HFFc6 (cell line): ENCODE results near the gene LDLRAD4. TPM values are rescaled to one million over a fixed set of nuclear protein-coding genes. Genes with fewer than 3 reads are reported as not detected.

Source experiments
- DNase-seq: peaks from one replicate; pipeline ENCODE4 v3.0.0-alpha.2; 2018
- H3K27ac Mint-ChIP-seq: 2 replicates; pipeline ENCODE4 v1.8.0; 2020; ENCODE audit warnings: mild to moderate bottlenecking, mixed read lengths
- H3K27me3 Mint-ChIP-seq: 2 replicates; pipeline ENCODE4 v1.8.0; 2021; ENCODE audit warnings: mild to moderate bottlenecking, moderate library complexity, mixed read lengths; ENCODE audit not compliant: insufficient read depth
- H3K36me3 Mint-ChIP-seq: 2 replicates; pipeline ENCODE4 v1.8.0; 2021; ENCODE audit warnings: low read depth, mixed read lengths
- H3K4me1 Mint-ChIP-seq: 2 replicates; pipeline ENCODE4 v1.8.0; 2020; ENCODE audit warnings: low read depth, mixed read lengths
- H3K4me3 Mint-ChIP-seq: 2 replicates; pipeline ENCODE4 v1.8.0; 2020; ENCODE audit warnings: mild to moderate bottlenecking, moderate library complexity, mixed read lengths
- H3K9me3 Mint-ChIP-seq: 2 replicates; pipeline ENCODE4 v1.8.0; 2020; ENCODE audit warnings: mild to moderate bottlenecking, mixed read lengths
- CTCF ChIP-seq: fragments of 200-600 bp; sonication (generic); IDR thresholded peaks from 2 replicates; pipeline ENCODE4 v1.5.0; 2021; ENCODE audit warnings: antibody characterized with exemption, mild to moderate bottlenecking
- total RNA-seq, 6 experiments: library from RNA; stranded (reverse); fragmentation: NEBNext Ultra II Directional; extraction: Animal tissue kit (Norgen Biotek cat#: 25700); gene quantifications; 2 replicates in 1 of 6; 3 replicates in 5 of 6; pipeline ENCODE4 v1.2.3, GENCODE V29; 2021

Gene LDLRAD4
- total RNA-seq, 6 experiments from 2014 or later = not detected

GRCh38 chr18:13296867-13297574 lies 78.5 kb downstream of the LDLRAD4 start:
- H3K27me3 Mint-ChIP-seq = peaks cover 3% of the 10 kb centered on the region
- H3K9me3 Mint-ChIP-seq = peaks cover 26% of the 10 kb centered on the region; the same call in 1 of the 2 replicates
- H3K36me3 Mint-ChIP-seq = no peaks in the 10 kb centered on the region
- no peak overlapping the region for H3K27ac Mint-ChIP-seq
- no peak for DNase-seq
- no peaks in the 10 kb centered on the region for H3K4me1 Mint-ChIP-seq
- TF ChIP-seq CTCF = no peak
- H3K4me3 Mint-ChIP-seq = no peak overlapping the region

GRCh38 chr18:13298262-13298661 lies 79.7 kb downstream of the LDLRAD4 start:
- Mint-ChIP-seq H3K27me3 (peaks cover 3% of the 10 kb centered on the region), H3K9me3 (peaks cover 19% of the 10 kb centered on the region; the same call in 1 of the 2 replicates), H3K4me3 (no peak overlapping the region), H3K4me1 (no peaks in the 10 kb centered on the region), H3K36me3 (no peaks in the 10 kb centered on the region), H3K27ac (no peak overlapping the region)
- no peak for DNase-seq
- no peak for TF ChIP-seq CTCF

GRCh38 chr18:13300029-13300428 lies 81.5 kb downstream of the LDLRAD4 start:
- Mint-ChIP-seq H3K9me3 (peaks cover 24% of the 10 kb centered on the region; the same call in 1 of the 2 replicates), H3K36me3 (no peaks in the 10 kb centered on the region), H3K4me1 (no peaks in the 10 kb centered on the region), H3K27ac (no peak overlapping the region), H3K27me3 (peaks cover 3% of the 10 kb centered on the region), H3K4me3 (no peak overlapping the region)
- DNase-seq = no peak
- TF ChIP-seq CTCF = no peak

GRCh38 chr18:13300796-13301195 lies 82.2 kb downstream of the LDLRAD4 start:
- peaks cover 30% of the 10 kb centered on the region; the same call in 1 of the 2 replicates for H3K9me3 Mint-ChIP-seq
- no peak overlapping the region for H3K27ac Mint-ChIP-seq
- no peaks in the 10 kb centered on the region for H3K36me3 Mint-ChIP-seq
- H3K4me1 Mint-ChIP-seq = no peaks in the 10 kb centered on the region
- H3K27me3 Mint-ChIP-seq = peaks cover 3% of the 10 kb centered on the region
- no peak for TF ChIP-seq CTCF
- H3K4me3 Mint-ChIP-seq = no peak overlapping the region
- DNase-seq = no peak

- H3K4me1 Mint-ChIP-seq = no peaks in the 10 kb centered on the region
- peaks cover 3% of the 10 kb centered on the region for H3K27me3 Mint-ChIP-seq
- no peak for DNase-seq
- no peak overlapping the region for H3K27ac Mint-ChIP-seq
- H3K36me3 Mint-ChIP-seq = no peaks in the 10 kb centered on the region
- peaks cover 27% of the 10 kb centered on the region; the same call in 1 of the 2 replicates for H3K9me3 Mint-ChIP-seq
- H3K4me3 Mint-ChIP-seq = no peak overlapping the region
- no peak for TF ChIP-seq CTCF
Measured at GRCh38 chr18:13302040-13302439, 83.5 kb downstream of the LDLRAD4 start.
